Measurements from ENCODE around the gene MCCD1. TPM values are rescaled to one million over a fixed set of nuclear protein-coding genes. Genes with fewer than 3 reads are reported as not detected.

Gene MCCD1
- total RNA-seq, 1 experiment from 2014 or later: not detected

DNA sequence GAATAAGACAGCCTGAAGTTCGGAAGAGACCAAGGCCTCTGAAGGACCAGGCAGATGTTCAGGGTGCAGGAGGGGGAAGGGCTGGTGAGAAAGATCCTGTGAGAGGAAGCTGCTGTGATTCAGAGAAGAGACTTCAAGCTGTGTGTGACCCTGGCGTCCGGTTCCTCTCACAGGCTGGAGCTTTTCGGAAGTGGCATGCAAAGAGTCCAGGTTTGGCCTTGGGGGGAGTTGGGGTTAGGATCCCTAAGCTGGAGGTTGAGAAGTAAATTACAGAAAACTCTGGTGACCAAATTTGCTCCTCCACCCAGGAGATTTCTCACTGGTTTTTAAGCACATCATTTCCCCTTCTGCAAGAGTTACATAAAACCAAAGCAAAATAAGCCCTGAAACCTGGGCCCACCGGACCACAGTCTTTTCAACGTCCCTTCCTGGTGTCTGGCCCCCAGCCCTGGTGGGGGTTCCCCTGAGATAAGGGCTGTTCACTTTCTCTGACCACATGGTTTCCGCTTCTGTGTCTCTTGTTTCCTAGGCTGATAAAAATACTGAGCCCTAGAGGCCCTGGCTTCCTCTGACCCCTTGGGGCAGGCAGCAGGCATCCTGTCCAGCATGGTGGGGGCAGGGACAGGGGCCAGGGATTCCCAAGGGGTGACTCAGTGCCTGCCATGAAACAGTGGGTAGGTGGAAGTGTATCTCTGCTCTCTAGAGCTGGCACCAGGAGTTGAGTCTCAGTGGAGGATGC lies 31.4 kb downstream of the MCCD1 start:
- no peak overlapping the region for H2AFZ ChIP-seq (ENCODE audit: low read length)
- Mint-ChIP-seq H3K9me3 (no peaks in the 10 kb centered on the region), H3K4me1 (peaks cover 4 to 18% of the 10 kb centered on the region in 2 experiments; a peak in 3 of 4 replicates), H3K27me3 (ENCODE audit: low read depth) (no peaks in the 10 kb centered on the region), H3K4me3 (no peak overlapping the region), H3K27ac (peak overlapping the region; percentile 24 to 40 (median 26); a peak in 4 of 7 replicates), H3K36me3 (ENCODE audit: insufficient read depth in 1 of 3, low read depth in 3 of 3) (peaks cover 14 to 39% (median 26%) of the 10 kb centered on the region in 3 experiments; a peak in 6 of 7 replicates)
- H2BK120ac ChIP-seq (ENCODE audit: low read depth, low read length, poor library complexity, severe bottlenecking): no peak overlapping the region
- no peaks in the 10 kb centered on the region for H3K23me2 ChIP-seq (ENCODE audit: insufficient read length, low read depth, low read length, poor library complexity, severe bottlenecking)
- H2BK12ac ChIP-seq (ENCODE audit: insufficient read length, low read depth, low read length): no peak overlapping the region
- no peak overlapping the region for H4K8ac ChIP-seq (replicated peaks; ENCODE audit: insufficient read length, low read depth, low read length)
- H2BK15ac ChIP-seq (ENCODE audit: low read depth, low read length): no peak overlapping the region
- no peaks in the 10 kb centered on the region for H3K79me1 ChIP-seq (ENCODE audit: insufficient read depth, low read depth, low read length, poor library complexity, severe bottlenecking)
- H2BK20ac ChIP-seq (ENCODE audit: low read depth, low read length, poor library complexity, severe bottlenecking): no peak overlapping the region
- no peak overlapping the region for H2AK5ac ChIP-seq (ENCODE audit: insufficient read length, low read length)
- no peaks in the 10 kb centered on the region for H4K20me1 ChIP-seq (ENCODE audit: control insufficient read depth, insufficient read depth, insufficient read length)
- H2BK5ac ChIP-seq (ENCODE audit: insufficient read length, low read length): no peak overlapping the region
- H4K5ac ChIP-seq (ENCODE audit: insufficient read length, low read depth, low read length): no peak overlapping the region
- H3K14ac ChIP-seq (ENCODE audit: insufficient read depth, low read length): no peak overlapping the region
- no peak overlapping the region for H3K4me2 ChIP-seq (ENCODE audit: insufficient read depth, insufficient read length, low read length)
- H3K27me3 ChIP-seq (ENCODE audit: insufficient read depth, low read length): no peaks in the 10 kb centered on the region
- WGBS (ENCODE audit: extremely low coverage, insufficient read length, low lambda C conversion rate): no CpG with 5 or more reads among the region's 7 CpGs
- no peak overlapping the region for H3K18ac ChIP-seq (ENCODE audit: insufficient read length, low read depth, low read length)
- TF ChIP-seq, protein P1, sequence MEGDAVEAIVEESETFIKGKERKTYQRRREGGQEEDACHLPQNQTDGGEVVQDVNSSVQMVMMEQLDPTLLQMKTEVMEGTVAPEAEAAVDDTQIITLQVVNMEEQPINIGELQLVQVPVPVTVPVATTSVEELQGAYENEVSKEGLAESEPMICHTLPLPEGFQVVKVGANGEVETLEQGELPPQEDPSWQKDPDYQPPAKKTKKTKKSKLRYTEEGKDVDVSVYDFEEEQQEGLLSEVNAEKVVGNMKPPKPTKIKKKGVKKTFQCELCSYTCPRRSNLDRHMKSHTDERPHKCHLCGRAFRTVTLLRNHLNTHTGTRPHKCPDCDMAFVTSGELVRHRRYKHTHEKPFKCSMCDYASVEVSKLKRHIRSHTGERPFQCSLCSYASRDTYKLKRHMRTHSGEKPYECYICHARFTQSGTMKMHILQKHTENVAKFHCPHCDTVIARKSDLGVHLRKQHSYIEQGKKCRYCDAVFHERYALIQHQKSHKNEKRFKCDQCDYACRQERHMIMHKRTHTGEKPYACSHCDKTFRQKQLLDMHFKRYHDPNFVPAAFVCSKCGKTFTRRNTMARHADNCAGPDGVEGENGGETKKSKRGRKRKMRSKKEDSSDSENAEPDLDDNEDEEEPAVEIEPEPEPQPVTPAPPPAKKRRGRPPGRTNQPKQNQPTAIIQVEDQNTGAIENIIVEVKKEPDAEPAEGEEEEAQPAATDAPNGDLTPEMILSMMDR (conservative IDR thresholded peaks at IDR 0.05): no peak
- no peak overlapping the region for H3K27ac ChIP-seq (ENCODE audit: insufficient read length, low read depth, low read length)
- DNase-seq: no peak
- no peaks in the 10 kb centered on the region for H3K79me2 ChIP-seq (ENCODE audit: insufficient read depth, low read length)
- no peak overlapping the region for H3K23ac ChIP-seq (ENCODE audit: insufficient read length, low read depth, low read length)
- no peak overlapping the region for H3T11ph ChIP-seq (ENCODE audit: low read length)
- H4K91ac ChIP-seq (ENCODE audit: insufficient read length, low read depth, low read length): no peak overlapping the region
- H3K9ac ChIP-seq (ENCODE audit: extremely low read depth, insufficient read length, low read length): no peak overlapping the region
- H3K4ac ChIP-seq (ENCODE audit: low read depth, low read length): no peak overlapping the region
- H3K56ac ChIP-seq (ENCODE audit: insufficient read length, low read depth, low read length): no peak overlapping the region
- peaks cover 4% of the 10 kb centered on the region; the same call in 1 of the 2 replicates for H3K4me1 ChIP-seq (ENCODE audit: insufficient read depth, low read length)
- no peaks in the 10 kb centered on the region for H3K9me3 ChIP-seq (ENCODE audit: control insufficient read depth, low read depth, low read length)

Measured in H9 (cell line).